ENCODE results near the gene TBC1D22A.

TBC1D22A gene

DNA sequence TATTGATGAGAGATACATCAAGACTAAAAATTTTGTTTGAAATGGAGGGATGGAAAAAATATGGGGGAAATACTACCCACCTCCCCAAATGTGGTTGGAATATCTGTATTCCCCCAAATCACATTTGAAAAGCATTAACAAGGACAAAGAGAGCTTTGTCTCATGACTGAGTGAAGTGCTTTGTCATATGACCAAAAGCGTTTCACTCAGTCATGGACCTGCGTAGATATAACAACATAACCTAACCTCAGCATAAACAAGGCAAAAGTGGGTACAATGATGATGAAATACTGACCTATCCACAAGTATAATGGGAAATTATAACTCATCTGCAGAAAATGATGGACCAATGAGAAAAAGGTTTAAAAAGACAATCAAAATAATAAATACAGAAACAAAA is 418.3 kb downstream of the TBC1D22A start:
- DNase-seq, result no peak

DNA sequence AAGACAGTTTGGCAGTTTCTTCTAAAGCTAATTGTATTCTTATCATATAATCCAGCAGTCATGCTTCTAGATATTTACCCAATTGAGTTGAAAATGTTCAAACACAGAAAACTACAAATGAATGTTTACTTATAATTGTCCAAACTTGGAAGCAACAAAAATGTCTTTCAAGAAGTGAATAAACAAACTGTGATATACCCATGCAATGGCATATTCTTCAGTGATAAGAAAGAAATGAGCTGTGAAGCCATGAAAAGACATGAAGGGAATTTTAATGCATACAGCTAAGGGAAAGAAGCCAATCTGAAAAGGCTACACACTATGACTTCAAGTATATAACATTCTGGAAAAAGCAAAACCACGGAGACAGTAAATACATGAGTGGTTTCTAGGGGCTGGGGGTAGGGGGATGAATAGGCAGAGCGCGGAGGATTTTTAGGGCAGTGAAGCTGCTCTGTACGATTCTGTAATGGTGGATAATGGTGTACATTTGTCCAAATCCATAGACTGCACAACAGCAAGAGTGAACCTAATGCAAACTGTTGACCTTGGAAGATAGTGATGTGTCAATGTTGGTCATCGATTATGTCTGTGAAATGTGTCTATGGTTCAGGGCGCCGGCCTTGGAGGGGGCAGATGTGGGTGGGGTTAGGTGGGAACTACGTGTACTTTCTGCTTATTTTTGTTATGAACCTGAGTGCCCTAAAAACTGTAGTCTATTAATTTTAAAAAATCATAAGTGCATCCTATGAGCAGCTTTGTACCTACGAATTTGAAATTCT is 424.9 kb downstream of the TBC1D22A start:
- no peak for DNase-seq

GRCh38 chr22:47188261-47189055 is 426.0 kb downstream of the TBC1D22A start:
- DNase-seq, result no peak

- no peak for DNase-seq
Measured at GRCh38 chr22:47189056-47189916, 426.8 kb downstream of the TBC1D22A start.

GRCh38 chr22:47190276-47190956 is 428.0 kb downstream of the TBC1D22A start:
- no peak for DNase-seq

DNA sequence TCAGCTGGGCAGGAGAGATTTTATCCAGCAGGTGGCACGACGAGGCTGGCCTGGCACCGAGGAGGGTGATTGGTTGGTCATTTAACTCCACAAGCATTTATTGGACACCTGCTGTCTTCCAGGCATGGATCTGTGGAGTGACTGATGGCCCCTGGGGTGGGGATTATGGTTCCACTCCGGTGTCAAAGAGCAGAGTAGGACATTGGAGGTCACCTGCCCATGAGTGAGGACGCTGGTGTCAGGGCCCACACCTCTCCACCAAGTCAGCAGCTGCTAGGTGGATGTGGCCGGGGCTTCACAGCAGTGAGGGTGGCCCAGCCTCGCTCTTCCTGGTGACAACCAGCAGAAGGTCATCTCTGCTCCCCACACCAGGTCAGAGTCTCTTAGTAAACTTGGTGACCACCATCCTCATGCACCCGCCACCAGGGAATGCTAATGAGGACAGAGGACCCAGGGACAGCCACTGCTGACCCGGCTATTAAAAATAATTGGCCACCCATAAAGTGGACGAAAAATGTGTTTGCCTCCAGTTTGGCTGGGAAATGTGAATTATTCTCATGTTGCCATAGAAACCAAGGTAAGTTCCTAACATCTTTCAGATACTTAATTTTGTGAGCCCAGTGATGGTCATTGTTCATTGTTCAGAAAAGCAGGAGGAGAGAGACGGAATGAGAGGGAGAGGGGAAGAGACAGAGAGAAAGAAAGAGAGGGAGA is 428.7 kb downstream of the TBC1D22A start:
- no peak for DNase-seq

GRCh38 chr22:47191671-47192650 is 429.5 kb downstream of the TBC1D22A start:
- DNase-seq, result no peak

DNA sequence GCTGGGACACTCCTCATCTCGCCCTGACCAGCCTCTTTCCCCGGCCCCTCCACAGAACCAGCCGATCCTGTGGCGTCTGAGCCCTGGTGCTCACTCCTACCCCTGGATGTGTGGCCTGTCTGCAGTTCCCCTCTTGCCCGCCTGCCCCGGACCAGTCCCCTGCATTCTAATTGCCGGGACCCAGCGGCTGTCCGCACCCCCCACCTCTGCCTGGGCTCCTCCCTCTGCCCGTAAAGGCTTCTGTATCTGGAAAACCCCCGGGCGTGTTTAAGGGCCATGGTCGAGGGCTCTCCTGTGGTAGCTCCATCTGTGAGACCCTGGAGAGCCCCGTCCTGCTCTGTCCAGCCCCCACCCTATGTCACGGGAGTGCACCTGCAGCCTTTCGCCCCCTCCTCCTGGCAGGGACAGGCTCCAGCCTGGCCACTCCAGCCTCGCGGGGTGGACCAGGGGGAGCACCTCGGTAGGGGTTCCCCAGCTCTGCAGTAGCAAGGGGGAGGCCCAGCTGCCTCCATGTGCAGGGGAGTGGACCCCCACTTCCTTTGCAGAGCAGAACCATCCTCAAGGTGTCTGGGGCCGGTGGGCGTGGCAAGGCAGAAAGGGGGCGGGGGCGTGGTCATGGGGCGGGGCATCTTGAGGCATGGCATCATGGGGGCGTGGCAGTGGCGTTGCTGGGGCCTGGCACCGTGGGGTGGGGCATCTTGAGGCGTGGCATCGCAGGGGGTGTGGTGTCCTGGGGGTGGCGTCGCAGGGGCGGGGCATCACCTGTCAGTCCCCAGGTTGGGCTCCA is 430.4 kb downstream of the TBC1D22A start:
- peak; percentile 11 for DNase-seq

GRCh38 chr22:47193606-47194329 is 431.3 kb downstream of the TBC1D22A start:
- DNase-seq, result no peak

- no peak for DNase-seq
Measured at GRCh38 chr22:47194476-47195155, 432.2 kb downstream of the TBC1D22A start.

DNA sequence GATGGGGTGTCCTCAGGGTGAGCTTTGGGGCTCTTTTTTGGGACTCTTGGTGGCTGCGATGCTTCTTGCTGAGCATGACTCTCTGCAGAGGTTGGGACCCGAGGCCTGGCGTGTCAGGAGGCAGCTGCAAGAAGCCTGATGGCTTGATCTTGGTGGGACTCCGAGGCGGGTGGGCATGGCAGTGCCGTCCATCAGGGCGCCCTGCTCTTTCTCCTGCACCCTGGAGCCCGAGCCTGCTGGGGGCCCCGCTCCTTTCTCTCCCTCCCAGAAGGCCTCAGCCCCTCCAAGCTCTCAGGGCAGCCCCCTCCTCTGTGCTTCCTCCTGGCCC is 432.7 kb downstream of the TBC1D22A start:
- no peak for DNase-seq

- no peak for DNase-seq
Measured at GRCh38 chr22:47195484-47196165, 433.2 kb downstream of the TBC1D22A start.

DNA sequence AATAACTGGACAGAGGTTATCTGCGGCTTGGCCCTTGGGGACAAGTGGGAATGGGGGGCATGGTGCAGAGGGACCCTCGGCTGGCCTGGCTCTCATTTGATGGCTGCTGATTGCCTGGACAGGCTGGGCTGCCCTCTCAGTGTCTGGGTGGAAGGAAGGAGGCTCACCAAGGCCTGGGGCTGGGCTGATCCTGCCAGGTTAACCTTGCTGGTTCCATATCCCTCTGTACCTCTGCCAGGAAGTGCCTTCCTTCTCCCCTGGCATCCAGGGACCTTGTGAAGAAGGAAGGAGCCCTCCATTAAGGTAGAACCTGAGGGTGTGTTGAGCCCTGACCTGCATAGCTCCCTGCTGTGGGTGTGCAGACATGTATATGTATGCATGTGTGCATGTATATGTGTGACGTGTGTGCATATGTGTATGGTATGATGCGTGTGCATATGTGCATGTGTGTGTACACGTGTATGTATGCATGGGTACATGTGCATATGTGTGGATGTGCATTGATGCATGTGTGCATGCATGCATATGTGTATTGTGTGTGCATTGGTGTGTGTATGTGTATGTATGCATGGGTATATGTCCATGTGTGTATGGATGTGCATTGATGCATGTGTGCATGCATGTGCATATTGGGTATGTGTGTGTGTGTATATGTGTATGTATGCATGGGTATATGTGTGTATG is 433.9 kb downstream of the TBC1D22A start:
- DNase-seq, result no peak

- no peak for DNase-seq
Measured at GRCh38 chr22:47196881-47197772, 434.7 kb downstream of the TBC1D22A start.

DNA sequence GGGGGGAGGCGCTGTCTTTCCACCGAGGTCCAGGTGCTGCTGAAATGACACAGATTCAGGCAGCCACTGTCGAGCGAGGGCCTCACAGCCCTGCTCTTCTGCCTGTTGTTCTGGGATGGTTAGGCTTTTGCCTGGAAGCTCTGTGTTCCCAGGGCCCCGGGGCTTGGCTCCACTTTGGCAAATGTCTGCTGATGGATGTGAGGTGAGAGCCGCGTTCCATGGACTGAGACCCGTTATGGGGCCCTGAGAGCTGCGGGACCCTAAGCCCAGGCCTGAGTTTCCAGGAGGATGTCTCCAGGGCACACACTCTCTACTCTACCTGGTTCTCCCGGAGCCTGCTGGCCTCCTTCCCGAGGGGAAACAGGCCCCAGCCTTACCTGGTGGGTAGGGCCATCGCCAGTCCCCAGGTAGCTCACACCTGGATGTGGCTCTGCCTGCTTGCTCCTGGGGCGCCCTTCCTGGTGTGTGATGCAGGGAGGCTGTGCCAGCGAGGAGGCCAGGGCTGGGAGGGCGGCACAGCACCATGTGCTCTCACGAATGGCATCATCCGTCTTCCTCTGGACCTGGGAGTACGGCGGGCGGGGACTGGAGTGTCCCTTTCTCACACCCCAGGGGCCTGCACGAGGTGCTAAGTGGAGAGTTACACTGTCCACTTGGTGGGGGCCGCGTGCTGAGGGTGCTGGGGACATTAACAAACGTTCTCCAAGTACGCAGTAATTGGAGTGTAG is 435.5 kb downstream of the TBC1D22A start:
- no peak for DNase-seq

DNA sequence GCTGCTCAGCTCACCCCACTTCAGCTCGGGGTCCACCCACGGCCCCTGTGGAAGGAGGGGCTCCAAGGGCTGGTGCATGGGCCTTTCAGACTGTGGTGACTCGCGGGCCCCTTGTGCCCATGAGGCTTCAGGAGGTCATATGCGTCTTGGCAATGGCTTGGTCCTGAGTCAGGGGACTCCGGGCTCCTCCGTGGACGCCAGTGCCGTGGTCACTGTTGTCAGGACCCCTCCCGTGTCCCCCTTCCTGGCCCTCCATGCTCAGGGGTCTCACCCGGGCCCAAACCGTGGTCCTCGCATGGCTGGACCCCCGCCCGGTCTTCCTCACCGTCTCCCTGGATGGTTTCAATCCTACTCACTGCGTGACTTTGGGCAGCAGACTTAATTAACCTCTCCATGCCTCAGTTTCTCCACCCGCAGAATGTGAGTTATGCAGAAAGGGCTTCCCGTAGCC is 436.4 kb downstream of the TBC1D22A start:
- DNase-seq, result no peak
